RPMI8226 (cell line): ENCODE data around the gene SH3PXD2B.
"Not testable (repeated sequence)": the region's sequence is repeated elsewhere in the genome, so short reads cannot be mapped to it uniquely, and the experiment has no call there.

ENCODE experiments used
- DNase-seq: peaks from one replicate; pipeline ENCODE4 v3.0.0-alpha.2; 2015

SH3PXD2B gene

GRCh38 chr5:172288465-172288864 lies 165.9 kb downstream of the SH3PXD2B start:
- no peak for DNase-seq

- DNase-seq, result not testable (repeated sequence)
These were observed 167.2 kb downstream of the SH3PXD2B start for GRCh38 chr5:172287140-172287539.

- DNase-seq, result no peak
These were observed 168.8 kb downstream of the SH3PXD2B start for GRCh38 chr5:172285226-172286143.

- DNase-seq, result peak; percentile 15
These were observed 169.7 kb downstream of the SH3PXD2B start for GRCh38 chr5:172284611-172284980.

GRCh38 chr5:172283862-172284610 lies 170.3 kb downstream of the SH3PXD2B start:
- DNase-seq, result peak; percentile 81

- peak; percentile 83 for DNase-seq
These were observed 171.1 kb downstream of the SH3PXD2B start, which contains the start of gene UBTD2 for GRCh38 chr5:172283020-172283861. Gene UBTD2, minus strand, starts transcription at chr5:172283764. Its CDS starts 99 bp downstream, at chr5:172283665.

- DNase-seq, result no peak
These were observed 171.9 kb downstream of the SH3PXD2B start for GRCh38 chr5:172282272-172283019.

GRCh38 chr5:172281346-172281745 lies 173.0 kb downstream of the SH3PXD2B start:
- DNase-seq, result no peak

- no peak for DNase-seq
These were observed 173.4 kb downstream of the SH3PXD2B start for GRCh38 chr5:172280929-172281328.

GRCh38 chr5:172280317-172280716 lies 174.0 kb downstream of the SH3PXD2B start:
- no peak for DNase-seq

- DNase-seq, result no peak
These were observed 176.0 kb downstream of the SH3PXD2B start for GRCh38 chr5:172278356-172278755.

- DNase-seq, result no peak
These were observed 178.1 kb downstream of the SH3PXD2B start for GRCh38 chr5:172276214-172276613.
